Tibial artery (tissue), 4 donors: Measurements from ENCODE around the gene MAPK8IP2.

Experiments
- DNase-seq, 2 donors: peaks; one replicate each; pipeline ENCODE4 v3.0.0-alpha.2; 2019
- H3K27ac ChIP-seq, 2 donors: fragments of 200-600 bp; sonication (generic) in 1 of 2; 1 replicate in 1 of 2; 2 replicates in 1 of 2; pipeline ENCODE4 v1.5.1; 2018 to 2019; ENCODE audit warnings: mild to moderate bottlenecking in 1 of 2
- H3K27me3 ChIP-seq, 2 donors: fragments of 200-600 bp; sonication (generic) in 1 of 2; one replicate each; pipeline versions ENCODE4 v1.5.1 to v1.6.0; 2016 to 2019
- H3K36me3 ChIP-seq, 3 donors: fragments of 200-600 bp; sonication (generic) in 2 of 3; one replicate each; pipeline ENCODE4 v1.5.1; 2016 to 2019; ENCODE audit warnings: mild to moderate bottlenecking in 2 of 3
- H3K4me1 ChIP-seq, 4 donors: fragments of 200-600 bp; sonication (generic) in 2 of 4; 1 replicate in 3 of 4; 2 replicates in 1 of 4; pipeline ENCODE4 v1.5.1; 2016 to 2019
- H3K4me3 ChIP-seq, 2 donors: fragments of 200-600 bp; sonication (generic) in 1 of 2; 1 replicate in 1 of 2; 2 replicates in 1 of 2; pipeline ENCODE4 v1.5.1; 2018 to 2019; ENCODE audit warnings: mild to moderate bottlenecking in 2 of 2
- H3K9me3 ChIP-seq, 3 donors: fragments of 200-600 bp; sonication (generic) in 1 of 3; one replicate each; pipeline ENCODE4 v1.5.1; 2016 to 2019
- intact Hi-C: fragments of 100-400 bp; cut with DNase I; formaldehyde crosslinking; loops from one replicate; pipeline ENCODE4 v1.15.0; 2023; ENCODE audit warnings: low total_unique reads
- TF ChIP-seq, protein P1 (sequence below), 2 experiments: fragments of 200-600 bp in 1 of 2; fragments of 450-650 bp in 1 of 2; IDR thresholded peaks; one replicate each; pipeline ENCODE4 v1.5.1; 2017 to 2019; ENCODE audit warnings: antibody characterized with exemption in 2 of 2, mild to moderate bottlenecking in 1 of 2, moderate library complexity in 1 of 2

MAPK8IP2 gene

DNA sequence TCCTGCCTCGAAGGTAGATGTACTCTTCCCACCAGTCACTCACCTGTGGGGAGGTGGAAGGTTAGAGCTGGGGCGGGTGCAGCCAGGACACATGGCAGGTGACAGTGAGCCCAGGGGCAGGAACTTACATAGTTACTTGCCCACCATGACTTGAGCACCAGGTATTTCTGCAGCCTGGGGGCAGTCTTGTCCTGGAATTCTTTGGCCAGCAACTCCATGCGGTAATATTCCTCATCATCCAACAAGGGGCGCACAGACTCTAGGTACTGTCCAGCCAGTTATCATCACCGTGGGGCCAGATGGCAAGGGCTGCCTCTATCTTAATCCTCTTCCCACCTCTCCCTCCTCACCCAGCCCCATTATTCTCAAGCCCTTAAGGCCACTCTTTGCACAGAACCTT lies 24.5 kb upstream of the MAPK8IP2 start:
- peak in 1 of 2 donors; percentile 24 for DNase-seq
- peaks cover 0 to 33% of the 10 kb centered on the region in 2 donors for H3K27me3 ChIP-seq
- H3K9me3 ChIP-seq: no peaks in the 10 kb centered on the region
- peaks cover 0 to 35% (median 0%) of the 10 kb centered on the region in 3 donors for H3K36me3 ChIP-seq
- H3K27ac ChIP-seq: no peak overlapping the region
- intact Hi-C loops: no loop called here
- TF ChIP-seq, protein P1, sequence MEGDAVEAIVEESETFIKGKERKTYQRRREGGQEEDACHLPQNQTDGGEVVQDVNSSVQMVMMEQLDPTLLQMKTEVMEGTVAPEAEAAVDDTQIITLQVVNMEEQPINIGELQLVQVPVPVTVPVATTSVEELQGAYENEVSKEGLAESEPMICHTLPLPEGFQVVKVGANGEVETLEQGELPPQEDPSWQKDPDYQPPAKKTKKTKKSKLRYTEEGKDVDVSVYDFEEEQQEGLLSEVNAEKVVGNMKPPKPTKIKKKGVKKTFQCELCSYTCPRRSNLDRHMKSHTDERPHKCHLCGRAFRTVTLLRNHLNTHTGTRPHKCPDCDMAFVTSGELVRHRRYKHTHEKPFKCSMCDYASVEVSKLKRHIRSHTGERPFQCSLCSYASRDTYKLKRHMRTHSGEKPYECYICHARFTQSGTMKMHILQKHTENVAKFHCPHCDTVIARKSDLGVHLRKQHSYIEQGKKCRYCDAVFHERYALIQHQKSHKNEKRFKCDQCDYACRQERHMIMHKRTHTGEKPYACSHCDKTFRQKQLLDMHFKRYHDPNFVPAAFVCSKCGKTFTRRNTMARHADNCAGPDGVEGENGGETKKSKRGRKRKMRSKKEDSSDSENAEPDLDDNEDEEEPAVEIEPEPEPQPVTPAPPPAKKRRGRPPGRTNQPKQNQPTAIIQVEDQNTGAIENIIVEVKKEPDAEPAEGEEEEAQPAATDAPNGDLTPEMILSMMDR (IDR thresholded peaks at IDR 0.05): no peak
- no peak overlapping the region for H3K4me3 ChIP-seq
- H3K4me1 ChIP-seq: peaks cover 0 to 14% (median 11%) of the 10 kb centered on the region in 4 donors

DNA sequence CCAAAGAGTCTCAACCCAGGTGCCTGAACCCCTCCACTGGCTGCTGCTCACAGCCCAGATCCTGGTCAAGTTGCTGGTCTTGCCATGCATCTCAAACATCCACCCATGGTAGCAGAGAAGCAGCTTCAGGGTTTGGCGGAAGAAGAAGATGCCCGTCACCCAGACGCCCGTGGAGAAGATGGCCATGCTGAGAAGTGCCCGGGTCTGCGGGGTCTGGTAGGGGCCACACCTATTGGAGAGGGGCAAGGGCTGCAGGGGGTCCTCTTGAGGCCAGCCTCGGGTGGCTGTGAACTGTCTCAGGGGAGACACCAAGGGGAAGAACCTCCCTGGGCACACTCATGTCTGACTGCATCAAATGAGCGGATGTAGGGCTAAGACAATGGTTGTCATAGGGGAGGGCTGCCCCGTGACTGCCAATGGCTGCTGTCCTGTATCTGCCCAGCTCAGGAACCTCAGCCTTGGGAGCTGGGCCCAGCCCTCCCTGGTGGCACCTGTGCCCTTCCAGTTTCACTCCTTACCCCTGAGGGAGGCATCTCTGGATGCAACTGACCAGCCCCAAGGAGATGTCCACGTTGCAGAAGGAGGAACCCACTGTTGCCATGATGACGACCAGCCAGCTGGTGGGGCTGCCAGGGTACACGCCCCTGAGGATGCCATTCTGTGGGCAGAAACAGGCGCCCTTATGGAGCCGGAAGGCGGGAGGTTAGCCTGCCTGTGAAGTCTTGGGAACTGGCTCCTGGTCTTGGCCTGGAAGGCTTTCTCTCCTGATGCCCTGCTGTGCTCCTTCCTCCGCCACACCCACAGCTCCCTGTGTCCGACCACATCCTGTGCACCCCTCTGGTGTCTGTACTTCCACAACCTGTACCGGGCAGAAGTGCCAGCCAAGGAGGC lies 23.5 kb upstream of the MAPK8IP2 start:
- Histone ChIP-seq H3K36me3 (peaks cover 0 to 26% (median 0%) of the 10 kb centered on the region in 3 donors), H3K27ac (no peak overlapping the region), H3K4me3 (no peak overlapping the region), H3K27me3 (peaks cover 0 to 33% of the 10 kb centered on the region in 2 donors), H3K9me3 (no peaks in the 10 kb centered on the region), H3K4me1 (peaks cover 0 to 24% (median 21%) of the 10 kb centered on the region in 4 donors)
- DNase-seq: peak in 1 of 2 donors; percentile 32
- intact Hi-C loops: no loop called here
- TF ChIP-seq, protein P1 (IDR thresholded peaks at IDR 0.05): no peak

DNA sequence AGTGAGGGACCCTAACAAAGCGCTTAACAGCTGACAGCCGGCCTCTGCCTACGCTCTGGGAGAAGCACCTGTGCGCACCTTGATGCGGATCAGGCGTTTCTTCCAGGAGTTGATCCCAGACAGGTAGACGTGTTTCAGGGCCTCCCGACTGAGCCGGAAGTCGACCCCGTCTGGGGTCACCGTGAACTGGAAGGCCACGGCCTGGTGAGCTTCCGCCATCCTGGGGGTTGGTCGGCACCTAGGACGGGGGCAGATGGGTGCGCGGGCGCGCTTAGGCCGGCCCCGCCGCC lies 23.0 kb upstream of the MAPK8IP2 start:
- H3K9me3 ChIP-seq: no peaks in the 10 kb centered on the region
- no peak overlapping the region for H3K4me3 ChIP-seq
- TF ChIP-seq, protein P1 (IDR thresholded peaks at IDR 0.05): no peak
- peaks cover 0 to 33% of the 10 kb centered on the region in 2 donors for H3K27me3 ChIP-seq
- peaks cover 0 to 20% (median 0%) of the 10 kb centered on the region in 3 donors for H3K36me3 ChIP-seq
- H3K27ac ChIP-seq: no peak overlapping the region
- intact Hi-C loops: no loop called here
- peaks cover 0 to 27% (median 21%) of the 10 kb centered on the region in 4 donors for H3K4me1 ChIP-seq
- DNase-seq: no peak

DNA sequence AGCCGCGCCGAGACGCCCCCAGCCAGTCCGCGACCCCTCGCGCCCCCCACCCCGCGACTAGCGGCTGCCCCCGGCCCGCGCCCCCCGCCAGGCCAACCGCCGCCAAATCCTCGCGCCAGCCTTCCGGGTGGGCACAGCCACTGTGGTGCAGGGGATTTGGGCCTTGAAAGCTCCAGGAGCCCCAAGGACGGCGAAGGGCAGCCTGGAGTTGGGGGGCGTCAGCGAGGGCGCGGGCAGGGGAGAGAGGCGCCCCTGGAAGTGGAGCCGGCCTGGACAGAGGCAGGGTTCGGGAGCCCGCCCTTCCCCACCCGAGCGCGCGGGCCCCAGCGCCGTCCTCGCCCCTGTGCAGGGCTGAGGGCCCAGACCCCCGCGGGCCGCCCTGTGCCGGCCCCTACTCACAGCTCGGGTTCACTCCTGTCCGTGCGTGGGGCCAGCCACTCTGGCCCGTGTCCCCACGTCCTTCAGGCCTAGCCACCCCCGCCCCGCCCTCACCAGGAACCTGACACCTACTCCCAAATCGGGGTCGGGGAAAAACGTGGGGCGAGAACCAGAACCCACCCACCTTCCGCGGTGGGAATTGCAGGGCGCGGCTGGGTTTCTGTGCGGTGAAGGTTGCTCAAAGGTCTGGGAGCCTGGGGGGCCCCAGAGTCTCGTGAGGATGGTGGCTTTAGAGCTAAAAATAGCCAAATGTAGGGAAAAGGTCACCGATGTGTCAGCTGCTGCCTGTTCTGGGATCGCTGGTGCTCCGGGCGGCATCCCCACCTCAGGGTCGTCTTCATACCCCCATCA lies 22.4 kb upstream of the MAPK8IP2 start, which contains the start of gene CPT1B:
TSS of gene CPT1B (minus strand) at position 441 of the 789 bp plus-strand sequence. CDS start 512 bp downstream, outside the sequence.
- DNase-seq: peak; percentile 3 to 60
- H3K4me1 ChIP-seq: peaks cover 0 to 27% (median 21%) of the 10 kb centered on the region in 4 donors
- peaks cover 0 to 15% (median 0%) of the 10 kb centered on the region in 3 donors for H3K36me3 ChIP-seq
- peaks cover 0 to 33% of the 10 kb centered on the region in 2 donors for H3K27me3 ChIP-seq
- no peak within 1 kb of the TSS for H3K4me3 ChIP-seq
- H3K9me3 ChIP-seq: no peaks in the 10 kb centered on the region
- intact Hi-C loops: no loop called here
- TF ChIP-seq, protein P1 (IDR thresholded peaks at IDR 0.05): no peak
- no peak within 1 kb of the TSS for H3K27ac ChIP-seq

DNA sequence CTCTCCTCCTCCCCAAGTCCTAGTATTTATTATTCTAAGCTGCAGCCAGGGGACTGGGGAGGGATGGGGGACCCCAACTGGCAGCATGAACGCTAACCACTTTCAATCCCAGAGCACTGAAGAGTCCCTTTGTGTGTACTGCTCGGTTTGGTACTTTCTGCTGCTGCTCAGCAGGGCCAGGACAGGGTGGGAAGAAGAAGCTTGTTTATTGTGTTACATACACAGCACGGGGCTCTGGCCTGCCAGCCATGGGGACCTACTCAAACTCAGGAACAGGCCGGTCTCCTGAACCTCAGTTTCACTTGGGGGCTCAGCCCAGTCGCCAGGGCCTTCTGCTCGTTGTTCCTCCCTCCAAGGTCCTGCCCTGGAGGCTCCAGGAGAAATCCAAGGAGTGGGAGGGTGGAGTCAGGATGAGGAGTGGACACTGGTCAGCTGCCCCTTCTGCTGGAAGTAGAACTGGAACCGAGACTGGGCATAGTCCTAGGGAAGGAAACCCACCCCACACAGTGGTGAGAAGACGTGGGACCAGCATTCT lies 21.8 kb upstream of the MAPK8IP2 start:
- Histone ChIP-seq H3K9me3 (no peaks in the 10 kb centered on the region), H3K36me3 (peaks cover 0 to 8% (median 0%) of the 10 kb centered on the region in 3 donors), H3K27ac (no peak overlapping the region), H3K4me3 (no peak overlapping the region), H3K4me1 (peaks cover 0 to 33% (median 27%) of the 10 kb centered on the region in 4 donors), H3K27me3 (peaks cover 0 to 33% of the 10 kb centered on the region in 2 donors)
- intact Hi-C loops: no loop called here
- peak; percentile 10 to 29 for DNase-seq
- TF ChIP-seq, protein P1 (IDR thresholded peaks at IDR 0.05): no peak
